ACHN (cell line): ENCODE data around the gene FNDC3A.
"Not testable (repeated sequence)": the region's sequence is repeated elsewhere in the genome, so short reads cannot be mapped to it uniquely, and the experiment has no call there.

Experiments
- DNase-seq: peaks from one replicate; pipeline ENCODE4 v3.0.0-alpha.2; 2015
- in situ Hi-C: cut with HindIII; loops from 2 replicates; pipeline ENCODE4 v1.10.0; 2017; ENCODE audit warnings: low sequenced_read_pairs, low pct_ligation_motif_present, low pct_unique_long_range_greater_than_20kb

FNDC3A gene

DNA sequence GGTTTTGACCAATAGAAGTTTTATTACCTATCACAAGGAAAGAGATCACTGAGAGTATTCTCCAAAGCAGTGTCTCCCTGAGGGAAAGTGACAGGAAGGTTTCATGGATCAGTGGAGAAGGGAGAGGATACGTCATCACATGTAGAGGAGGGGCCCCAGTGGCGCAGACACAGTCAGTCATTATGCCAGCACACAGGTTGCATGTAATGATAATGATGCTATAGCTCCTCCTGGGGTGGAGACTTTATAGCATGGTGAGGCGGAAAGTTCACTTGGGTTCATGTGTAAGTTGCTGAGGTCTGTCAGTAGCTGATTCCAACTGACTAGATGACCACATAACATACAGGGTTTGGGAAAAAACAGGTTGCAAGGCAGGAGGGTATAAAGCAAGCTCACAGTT, 88.8 kb downstream of the FNDC3A start:
- in situ Hi-C loops, result no loop called here
- DNase-seq, result no peak

DNA sequence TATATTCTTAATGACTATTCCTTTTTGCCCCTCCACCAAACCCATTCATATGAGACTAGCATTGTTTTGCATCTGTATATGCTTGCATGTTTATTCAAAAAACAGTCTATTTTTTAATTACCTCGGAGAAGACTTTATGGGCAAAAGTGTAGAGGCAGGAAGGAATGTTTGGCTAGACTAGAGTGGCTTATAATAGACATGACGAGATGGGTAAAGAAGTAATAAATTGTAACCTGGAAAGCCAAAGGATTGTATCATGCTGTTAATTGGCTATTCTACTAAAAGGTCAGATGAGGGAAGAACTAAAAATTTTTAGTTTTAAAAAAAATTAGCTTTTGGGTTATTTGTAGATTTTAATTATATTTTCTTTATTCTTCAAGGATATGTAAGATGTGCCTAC, 91.1 kb downstream of the FNDC3A start:
- in situ Hi-C loops, result no loop called here
- DNase-seq, result no peak

DNA sequence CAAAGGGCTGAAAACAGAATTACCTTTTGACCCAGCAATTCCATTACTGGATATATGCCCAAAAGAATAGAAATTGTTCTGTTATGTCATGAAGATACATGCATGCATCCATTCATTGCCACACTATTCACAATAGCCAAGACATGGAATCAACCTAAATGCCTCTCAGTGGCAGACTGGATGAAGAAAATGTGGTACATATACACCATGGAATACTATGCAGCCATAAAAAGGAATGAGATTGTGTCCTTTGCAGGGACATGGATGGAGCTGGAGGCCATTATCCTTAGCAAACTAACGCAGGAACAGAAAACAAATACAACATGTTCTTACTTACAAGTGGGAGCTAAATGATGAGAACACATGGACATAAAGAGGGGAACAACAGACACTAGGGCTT, 92.8 kb downstream of the FNDC3A start:
- DNase-seq, in situ Hi-C loops: not testable (repeated sequence)

DNA sequence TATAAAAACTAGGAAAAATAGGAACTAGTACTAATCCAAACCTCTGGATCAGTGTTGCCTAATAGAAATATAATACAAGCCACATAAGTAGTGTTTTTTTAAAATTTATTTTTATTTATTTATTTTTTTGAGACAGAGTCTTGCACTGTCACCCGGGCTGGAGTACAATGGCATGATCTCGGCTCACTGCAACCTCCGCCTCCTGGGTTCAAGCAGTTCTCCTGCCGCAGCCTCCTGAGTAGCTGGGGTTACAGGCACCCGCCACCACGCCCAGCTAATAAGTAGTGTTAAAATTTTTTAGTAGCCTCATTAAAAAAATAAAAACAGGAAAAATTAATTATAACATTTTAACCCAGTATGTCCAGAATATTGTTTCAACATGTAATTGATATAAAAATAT, 94.3 kb downstream of the FNDC3A start:
- in situ Hi-C loops, DNase-seq: not testable (repeated sequence)

DNA sequence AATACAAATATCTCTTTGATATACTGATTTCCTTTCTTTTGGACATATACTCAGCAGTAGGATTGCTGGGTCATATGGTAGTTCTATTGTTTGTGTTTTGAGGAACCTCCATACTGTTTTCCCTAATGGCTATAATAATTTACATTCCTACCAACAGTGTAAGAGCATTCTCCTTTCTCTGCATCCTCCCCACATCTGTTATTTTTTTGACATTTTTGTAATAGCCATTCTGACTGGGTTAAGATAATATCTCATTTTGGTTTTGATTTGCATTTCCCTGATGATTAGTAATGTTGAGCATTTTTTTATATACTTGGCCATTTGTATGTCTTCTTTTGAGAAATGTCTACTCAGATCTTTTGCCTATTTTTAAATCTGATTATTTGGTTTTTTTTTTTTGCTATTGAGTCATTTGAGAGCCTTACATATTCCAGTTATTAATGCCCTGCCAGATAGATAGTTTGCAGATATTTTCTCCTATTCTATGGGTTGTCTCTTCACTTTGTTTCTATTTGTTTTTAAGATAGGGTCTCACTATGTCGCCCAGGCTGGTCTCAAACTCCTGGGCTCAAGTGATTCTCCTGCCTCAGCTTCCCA, 95.7 kb downstream of the FNDC3A start:
- in situ Hi-C loops, result no loop called here
- DNase-seq, result no peak

DNA sequence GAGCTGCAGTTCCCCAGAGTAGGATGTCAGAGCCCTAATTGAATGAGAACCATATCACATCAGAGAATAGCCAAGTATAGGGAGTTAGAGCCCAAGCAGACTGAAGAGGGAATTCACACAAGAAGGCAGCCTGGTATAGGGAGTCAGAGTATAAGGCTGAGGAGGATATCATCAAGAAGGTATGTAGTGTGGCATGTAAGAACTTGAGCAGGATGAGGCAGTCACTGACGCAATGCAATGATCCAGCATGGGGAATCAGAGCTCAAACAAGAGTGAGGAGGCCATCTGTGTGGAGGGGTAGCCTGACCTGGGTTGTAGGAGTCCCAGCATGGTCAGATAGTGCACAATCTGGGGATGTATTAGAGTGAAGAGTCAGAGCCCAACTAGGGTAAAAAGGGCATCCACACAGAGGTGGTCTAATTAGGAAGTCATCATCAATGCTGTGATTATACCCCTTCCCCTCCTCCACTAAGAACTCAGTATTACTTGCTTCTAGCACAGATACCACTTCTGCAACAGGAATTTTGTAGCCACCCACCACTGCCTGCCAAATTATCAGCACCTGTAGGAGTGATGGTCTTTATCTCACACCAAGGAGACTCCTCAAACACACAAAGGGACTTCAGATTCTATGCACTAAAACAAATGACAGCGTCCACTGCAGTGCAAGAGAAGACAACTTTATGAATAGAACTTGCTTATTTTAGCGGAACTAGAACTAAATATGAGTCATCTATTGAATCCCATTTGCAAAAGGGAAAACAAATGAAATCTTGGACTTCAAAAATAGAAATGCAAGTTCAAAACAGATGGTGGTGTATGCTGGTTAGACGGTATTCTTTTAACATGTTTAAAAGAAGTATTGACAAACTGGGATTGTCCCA, 107.2 kb downstream of the FNDC3A start:
- DNase-seq, result no peak
- in situ Hi-C loops, result no loop called here

DNA sequence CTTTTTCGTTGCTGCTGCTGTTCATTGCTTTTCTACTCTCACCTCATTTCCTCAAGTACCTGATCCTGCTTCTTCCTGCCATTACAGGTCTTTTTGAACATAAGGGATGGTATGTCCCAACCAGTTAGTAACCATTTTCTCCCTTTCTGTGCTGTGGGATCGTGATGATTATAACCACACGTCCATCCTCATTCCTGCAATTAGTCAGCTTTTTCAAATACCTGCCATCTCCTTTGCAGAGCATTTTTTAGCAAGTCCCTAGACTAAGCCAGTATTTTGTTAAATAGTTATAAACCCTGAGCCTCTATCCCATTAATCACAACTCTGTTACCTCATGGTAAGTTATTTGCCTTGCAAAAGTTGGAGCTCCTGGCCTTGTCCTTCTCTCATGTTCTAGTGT, 109.2 kb downstream of the FNDC3A start:
- DNase-seq, result no peak
- in situ Hi-C loops, result no loop called here

DNA sequence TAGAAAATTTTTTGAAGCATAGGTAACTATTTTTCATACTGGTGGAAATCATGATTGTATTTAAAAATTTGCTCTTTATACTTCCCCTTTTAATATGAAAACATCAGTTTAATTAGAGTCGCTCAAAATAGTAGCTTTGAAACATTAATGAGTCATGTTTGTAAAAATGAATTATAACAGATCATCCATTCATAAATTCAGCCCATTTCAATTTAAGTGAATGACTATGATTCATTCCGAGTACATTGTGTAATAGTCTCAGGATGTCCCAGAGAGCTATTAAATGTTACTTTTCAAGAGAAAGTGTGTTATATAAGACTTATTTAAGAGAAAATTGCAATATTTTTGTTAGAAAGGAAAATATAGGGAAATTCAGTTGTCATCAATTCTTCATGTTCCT, 111.0 kb downstream of the FNDC3A start:
- in situ Hi-C loops, result no loop called here
- DNase-seq, result no peak

DNA sequence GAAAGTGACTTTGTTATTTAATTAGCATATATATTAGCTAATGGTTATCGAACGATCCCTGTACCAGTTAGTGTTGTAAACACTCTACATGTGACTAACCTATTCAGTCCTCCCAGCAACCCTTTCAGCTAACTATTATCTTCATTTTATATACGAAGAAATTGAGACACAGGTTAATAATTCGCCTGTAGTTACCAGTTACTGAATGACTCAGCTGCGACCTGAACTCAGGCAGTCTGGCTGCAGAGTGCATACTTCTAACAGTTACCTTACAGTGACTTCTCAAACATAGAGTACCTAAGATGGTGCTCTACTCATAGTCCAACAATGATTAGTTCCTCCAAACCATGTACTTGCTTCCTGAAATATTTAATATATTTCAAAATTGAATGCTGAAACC, 117.7 kb downstream of the FNDC3A start:
- in situ Hi-C loops, result no loop called here
- no peak for DNase-seq

DNA sequence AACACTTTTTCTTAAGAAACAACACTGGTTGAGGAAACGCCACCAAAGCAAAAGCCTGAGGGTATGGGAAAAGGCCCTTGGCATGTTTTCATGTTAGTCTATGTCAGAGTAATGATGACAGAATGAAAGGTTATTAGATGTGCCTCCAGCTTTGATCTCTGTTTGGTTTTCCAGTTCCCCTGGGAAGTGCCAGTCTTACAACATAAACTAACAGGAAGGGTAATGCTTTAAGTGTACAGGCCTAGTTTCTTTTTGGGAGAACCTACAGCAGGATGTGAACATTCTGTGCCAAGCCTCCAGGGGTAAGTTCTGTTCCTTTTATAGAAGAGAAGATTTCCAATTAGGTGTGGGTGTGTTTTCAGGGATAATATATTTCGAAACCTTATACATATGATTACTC, 121.7 kb downstream of the FNDC3A start:
- in situ Hi-C loops, result no loop called here
- no peak for DNase-seq

DNA sequence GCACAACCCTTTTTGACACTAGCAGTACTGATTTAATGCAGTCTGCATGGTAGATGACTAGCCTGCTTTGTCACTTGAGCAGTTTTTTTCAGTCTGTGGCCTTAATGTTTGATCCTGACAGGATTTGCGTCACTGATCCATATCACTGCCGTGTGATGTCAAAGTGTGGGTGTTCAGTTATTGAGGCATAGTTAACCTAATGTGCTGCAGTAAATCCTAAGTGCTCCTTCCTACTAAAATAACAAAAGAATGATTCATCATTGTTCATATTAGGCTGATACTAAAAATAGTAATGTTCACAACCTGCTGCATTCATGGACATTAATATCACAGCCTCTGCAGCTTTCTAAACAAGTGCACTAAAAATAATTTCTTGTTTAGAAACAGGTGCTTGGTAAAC, 122.5 kb downstream of the FNDC3A start:
- DNase-seq, result peak; percentile 46
- in situ Hi-C loops, result no loop called here

DNA sequence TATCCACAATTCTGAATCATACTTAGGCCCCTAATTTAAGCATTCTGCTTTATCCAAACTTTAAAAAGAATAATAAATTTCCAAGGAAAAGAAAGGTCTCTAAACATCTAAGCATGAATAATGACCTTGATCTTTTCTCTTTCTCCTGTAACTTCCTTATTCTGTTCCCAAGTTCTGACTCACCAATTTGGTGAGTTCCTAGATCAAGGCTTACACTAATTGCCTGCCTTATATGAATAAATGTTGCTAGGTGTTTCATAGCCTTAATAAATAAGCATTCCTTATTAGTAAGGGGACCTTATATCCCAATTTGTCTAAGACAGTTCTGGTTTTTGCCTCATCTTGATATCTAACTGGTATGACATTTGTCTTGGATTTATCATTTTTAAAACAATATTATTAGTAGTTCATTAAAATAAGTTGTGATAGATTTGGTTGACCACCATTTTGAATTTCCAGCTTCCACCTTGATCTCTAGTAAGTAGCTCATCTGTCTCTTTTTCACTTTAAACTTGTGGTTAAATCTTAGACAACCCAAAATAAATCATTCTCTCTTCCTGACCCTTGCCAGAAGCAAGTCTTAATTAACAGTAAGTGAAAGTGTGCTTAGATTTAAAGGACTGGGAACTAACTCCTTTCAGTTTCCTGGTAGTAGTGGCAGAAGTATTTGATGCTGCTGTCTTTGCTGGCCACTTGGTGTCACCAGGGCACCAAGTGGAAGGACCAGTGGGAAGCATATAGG, 123.2 kb downstream of the FNDC3A start:
- in situ Hi-C loops, result no loop called here

DNA sequence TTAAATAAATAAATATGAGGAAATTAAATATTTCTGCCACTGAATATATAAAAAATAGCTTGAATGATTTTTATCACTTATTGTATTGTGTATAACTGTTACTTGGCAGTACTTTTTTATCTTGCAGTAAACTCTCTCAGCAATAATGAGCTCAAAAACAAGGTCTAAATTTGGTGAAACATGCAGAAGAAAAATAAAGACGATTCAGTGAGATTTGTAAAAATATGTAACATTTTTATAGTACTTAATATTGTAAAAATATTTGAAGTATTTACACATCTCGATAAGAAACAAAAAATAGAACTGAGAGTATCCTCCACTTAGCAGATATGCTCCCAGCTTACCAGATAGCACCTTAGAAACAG, 123.8 kb downstream of the FNDC3A start:
- in situ Hi-C loops, result no loop called here
- no peak for DNase-seq

More for the DNA sequence above, 123.2 kb downstream of the FNDC3A start:
- peak; percentile 28 for DNase-seq

DNA sequence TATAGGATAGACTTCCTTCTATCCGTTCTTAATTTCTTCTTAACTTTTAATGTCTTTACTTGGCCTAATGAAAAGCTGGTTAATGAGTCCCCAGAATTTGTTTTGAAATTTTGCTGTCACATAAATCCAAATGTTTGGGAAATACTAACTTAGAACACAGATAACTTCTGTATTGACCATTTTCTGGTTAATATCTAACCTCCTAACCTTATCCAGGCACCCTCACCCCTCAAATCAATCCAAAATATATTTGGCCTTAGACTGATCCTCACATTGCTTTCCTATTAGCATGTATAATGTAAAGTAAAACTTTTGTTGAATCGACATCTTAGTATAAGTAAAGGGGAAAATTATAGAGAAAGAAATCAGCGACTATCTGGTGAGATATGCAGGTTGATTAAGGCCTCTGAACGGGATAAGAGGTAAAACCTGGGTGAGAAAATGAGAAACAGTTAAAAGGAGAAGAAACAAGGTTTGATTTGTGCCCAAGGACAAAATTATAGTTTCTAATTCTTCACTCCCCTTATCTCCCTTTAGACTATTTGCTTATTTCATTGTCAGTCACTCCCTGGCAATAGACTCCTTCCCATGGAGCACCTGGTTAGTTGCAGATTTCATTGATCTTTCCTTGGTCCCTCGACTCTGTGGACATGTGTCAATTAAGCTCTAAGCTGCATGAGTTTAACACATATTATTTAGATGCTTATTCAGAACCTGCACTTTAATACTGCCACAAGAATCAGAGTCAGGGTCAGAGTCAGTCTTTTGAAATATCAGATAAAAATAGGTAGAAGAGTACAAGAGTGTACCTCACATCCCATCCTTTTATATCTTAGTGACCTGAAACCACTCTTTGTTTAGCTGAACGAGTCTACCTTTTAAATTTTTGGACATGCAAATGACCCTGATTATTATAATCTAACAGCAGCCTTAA, 125.2 kb downstream of the FNDC3A start:
- in situ Hi-C loops, result no loop called here
- DNase-seq, result no peak

DNA sequence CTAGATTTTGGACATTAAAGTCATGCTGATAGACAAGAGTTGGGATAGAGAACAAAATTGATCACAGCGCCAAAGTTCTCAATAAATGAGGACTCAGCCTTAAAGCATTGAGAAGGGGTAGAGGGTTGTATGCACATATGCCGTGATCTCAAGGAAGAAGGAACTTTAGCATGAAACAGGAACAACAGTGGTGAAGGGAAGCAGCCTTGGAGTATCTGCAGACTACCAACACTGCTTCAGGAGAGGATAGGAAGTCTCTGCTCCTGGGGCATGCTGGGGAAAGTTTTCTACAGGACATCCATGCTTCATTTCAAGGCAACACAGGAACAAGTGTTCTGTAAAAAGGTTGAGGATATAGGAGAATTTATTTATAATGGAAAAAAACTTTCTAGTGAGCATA, 132.5 kb downstream of the FNDC3A start:
- DNase-seq, result no peak
- in situ Hi-C loops, result no loop called here

DNA sequence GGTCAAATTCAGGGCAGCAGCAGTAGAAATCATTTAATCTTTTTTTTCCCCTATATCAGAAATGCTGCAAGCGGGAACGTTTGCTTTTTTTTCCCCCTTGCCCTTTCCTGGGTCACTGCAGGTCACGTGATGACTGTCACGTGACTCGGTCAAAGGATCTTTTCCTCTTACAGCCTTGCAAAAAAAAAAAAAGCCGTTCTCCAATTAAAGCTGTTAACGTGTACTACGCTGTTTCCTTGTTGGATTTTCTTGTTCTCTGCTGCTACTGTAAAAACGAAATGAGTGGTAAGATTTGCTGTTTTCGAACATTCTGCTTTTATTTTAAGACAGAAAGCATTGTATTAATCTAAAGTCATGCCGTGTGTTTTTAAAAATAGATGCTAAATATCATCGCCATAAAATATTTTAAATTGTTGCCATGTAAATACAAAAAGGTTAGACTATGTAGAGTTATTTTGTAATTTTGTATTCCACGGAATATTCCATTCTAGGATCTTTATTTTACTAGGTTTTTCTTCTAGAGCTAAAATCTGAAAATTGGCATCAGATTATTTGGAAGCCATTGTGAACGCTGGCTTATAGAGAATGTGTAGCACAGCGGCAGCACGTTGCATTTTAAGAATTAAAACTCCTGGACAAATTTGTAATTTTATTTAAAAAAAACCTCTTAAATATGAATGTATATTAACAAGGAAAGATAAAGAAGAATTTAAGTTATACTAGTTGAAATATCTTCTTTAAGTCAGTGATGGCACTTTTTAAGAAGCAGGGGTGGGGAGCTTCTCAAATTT, 134.6 kb downstream of the FNDC3A start:
- peak; percentile 89 for DNase-seq
- in situ Hi-C loops, result no loop called here

DNA sequence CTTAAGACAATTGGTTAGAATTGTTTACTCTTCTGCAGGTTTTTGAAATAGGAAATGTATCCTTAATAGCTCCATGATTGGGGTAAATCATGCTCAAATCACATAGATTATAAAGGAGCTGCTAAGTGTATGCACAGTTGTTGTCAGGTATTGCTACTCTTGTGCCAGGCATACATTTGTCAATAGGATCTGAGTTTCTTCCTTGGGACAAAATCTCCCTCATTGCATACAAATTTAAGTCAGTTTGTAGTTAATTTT, 135.1 kb downstream of the FNDC3A start:
- DNase-seq, result peak; percentile 17
- in situ Hi-C loops, result no loop called here
